Activated CD8-positive, alpha-beta memory T cell treated with anti-CD3 and anti-CD28 coated beads, Interleukin-2, amount 50 U/mL, for 24 hours (primary cell): ENCODE data around the gene OLA1.

Experiments used
- DNase-seq: peaks from one replicate; pipeline ENCODE4 v3.0.0-alpha.2; 2020; ENCODE audit errors: extremely low read depth

Gene OLA1

GRCh38 chr2:174035117-174035635 is 213.2 kb downstream of the OLA1 start:
- DNase-seq: no peak

- DNase-seq: no peak
Observed at GRCh38 chr2:174033163-174033550, 215.2 kb downstream of the OLA1 start.

GRCh38 chr2:174031226-174031625 is 217.1 kb downstream of the OLA1 start:
- DNase-seq: no peak

GRCh38 chr2:174028935-174029334 is 219.4 kb downstream of the OLA1 start:
- DNase-seq: no peak

GRCh38 chr2:174027956-174028355 is 220.4 kb downstream of the OLA1 start:
- no peak for DNase-seq

- no peak for DNase-seq
Observed at GRCh38 chr2:174026122-174026845, 222.0 kb downstream of the OLA1 start.

GRCh38 chr2:174025271-174026121 is 222.8 kb downstream of the OLA1 start:
- DNase-seq: no peak

GRCh38 chr2:174024524-174025270 is 223.6 kb downstream of the OLA1 start:
- DNase-seq: no peak

GRCh38 chr2:174023591-174024523 is 224.5 kb downstream of the OLA1 start:
- DNase-seq: no peak
